Activated gamma-delta T cell treated with anti-CD3 and anti-CD28 coated beads, Interleukin-2, amount 50 U/mL, for 16 hours (primary cell): ENCODE data around the gene MYMX.

ENCODE experiments used
- DNase-seq: peaks from one replicate; pipeline ENCODE4 v3.0.0-alpha.2; 2020; ENCODE audit warnings: low read depth

The MYMX gene

DNA sequence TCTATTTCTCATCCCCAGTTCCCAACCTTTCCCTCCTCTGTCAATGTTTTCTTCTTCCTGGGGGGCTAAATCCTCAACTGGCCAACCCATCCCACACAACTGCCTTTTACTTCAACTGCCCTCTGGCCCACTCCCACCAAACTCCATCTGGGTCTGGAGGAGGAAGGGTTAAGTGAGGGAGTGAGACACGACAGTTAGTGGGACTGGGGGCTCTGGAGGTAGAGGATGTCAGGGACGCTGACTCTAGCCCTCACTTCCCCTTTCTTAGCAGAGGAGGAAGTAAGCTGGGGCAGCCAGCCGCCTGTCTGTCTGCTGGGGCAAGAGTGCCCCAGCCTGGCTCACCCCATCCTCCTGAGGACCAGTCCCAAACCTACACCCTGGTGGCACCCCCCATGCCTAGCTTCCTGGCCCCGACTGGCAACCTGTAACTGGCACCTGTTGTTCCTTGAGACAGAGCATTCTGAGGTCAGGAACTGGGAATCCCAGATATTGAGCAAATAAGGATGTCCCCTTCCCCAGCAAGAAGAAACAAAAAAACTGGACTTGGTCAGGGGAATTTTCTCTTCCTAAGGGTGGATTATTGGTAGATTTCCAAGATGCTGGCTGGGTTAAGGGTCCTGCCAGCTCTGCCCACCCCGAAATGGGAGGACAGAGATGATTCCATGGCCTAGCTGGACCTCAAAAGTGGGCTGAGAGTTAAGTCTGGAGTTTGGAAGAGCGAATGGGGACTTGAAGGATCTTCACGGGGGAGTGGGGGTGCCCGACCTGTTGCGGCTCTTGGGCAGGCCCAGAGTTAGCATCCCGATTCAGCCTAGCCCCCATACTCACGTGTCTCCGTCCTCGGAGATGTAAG lies 47.7 kb downstream of the MYMX start:
- DNase-seq, result no peak

DNA sequence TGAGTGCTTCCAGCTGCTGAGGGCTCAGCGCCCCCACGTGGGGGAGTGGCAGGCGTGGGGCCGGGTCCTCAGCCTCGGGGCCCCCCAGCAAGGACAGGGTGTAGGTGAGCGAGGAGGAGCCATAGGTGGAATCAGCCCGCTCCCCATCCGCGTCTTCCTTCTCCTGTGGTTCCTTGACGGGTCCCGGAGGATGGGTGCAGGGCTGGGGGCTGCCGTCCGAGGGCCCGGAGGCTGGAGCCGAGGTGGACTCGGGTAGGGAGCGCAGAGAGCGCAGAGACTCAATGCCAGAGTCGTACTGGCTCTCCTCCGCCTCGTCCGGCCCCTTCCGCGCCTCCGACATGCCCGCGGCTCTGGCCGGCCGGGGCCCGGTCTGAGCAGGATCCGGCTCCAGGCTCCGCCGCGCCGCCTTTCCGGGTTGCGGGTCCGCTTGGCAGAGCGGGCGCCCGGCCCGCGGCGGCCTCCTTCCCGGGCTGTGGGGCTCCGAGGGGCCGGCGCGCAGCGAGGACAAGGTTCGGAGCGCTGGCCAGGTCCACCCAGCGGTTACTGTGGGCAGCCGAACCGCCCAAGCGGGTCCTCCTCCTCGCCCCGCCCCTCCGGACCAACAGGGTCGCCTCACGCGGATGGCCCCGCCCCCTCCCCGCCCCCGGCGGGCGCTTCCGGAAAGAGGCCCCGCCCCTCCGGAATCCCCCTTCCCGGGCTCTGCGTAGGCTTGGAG lies 48.4 kb downstream of the MYMX start, which contains the start of gene NFKBIE:
Gene NFKBIE, minus strand, starts transcription at position 545 of the 715 bp plus-strand sequence. Its CDS starts 205 bp downstream, at position 340.
- DNase-seq, result peak; percentile 95

DNA sequence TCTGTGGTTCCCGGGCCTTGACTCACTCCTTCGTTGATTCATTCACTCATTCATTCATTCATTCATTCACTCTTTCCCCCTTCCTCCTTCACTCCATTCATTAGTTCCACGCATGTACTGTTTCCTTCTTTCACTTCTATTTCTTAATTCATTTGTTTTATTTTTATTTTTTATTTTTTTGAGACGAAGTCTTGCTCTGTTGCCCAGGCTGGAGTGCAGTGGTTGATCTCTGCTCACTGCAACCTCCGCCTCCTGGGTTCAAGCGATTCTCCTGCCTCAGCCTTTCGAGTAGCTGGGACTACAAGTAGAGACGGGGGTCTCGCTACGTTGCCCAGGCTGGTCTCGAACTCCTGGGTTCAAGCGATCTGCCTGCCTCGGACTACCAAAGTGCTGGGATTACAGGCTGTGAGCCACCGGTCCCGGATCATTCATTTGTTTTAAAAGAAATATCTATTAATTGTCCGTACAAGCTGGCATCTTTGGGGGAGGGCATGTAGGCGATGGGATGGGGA lies 49.1 kb downstream of the MYMX start:
- DNase-seq, result no peak

DNA sequence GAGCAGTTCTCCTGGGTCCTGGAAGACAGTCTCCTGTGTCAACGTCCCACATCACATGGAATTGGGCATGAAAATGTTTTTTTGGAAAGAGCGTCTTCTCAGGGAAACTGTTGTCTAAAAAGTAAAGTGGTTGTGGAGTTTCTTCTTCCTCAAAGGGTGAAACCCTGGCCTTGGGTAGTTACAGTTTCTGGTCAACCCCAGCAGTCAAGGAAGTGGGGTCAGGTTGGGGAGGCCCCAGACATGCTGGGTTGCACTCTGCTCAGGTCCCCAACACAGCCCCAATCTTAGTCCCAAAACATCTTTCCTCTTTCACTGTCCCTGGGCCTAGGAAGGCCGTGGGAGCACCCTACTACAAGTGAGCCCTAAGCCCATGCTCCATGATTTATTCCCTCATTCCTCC lies 49.6 kb downstream of the MYMX start:
- DNase-seq, result no peak

DNA sequence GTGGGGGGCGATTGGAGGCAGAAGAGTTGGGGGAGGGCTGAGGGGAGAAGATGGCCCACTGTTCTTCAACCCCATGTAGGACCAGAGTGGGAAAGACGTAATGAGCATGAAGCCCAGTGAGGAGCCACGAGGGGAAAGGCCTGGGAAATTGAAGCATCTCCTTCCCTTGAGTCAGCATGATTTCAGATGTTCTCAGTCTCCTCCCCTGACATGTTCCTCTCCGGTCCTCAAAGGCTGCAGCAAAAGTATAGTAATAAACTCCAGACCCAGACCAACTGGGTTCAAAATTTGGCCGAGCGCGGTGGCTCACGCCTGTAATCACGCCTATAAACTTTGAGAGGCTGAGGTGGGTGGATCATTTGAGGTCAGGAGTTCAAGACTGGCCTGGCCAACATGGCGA lies 50.5 kb downstream of the MYMX start:
- no peak for DNase-seq
